HG03039 (cell line): ENCODE measurements around the gene SNAPC5.
"Not testable (repeated sequence)": the region's sequence is repeated elsewhere in the genome, so short reads cannot be mapped to it uniquely, and the experiment has no call there.

Experiments
- ATAC-seq: cut with Tn5 transposase; IDR thresholded peaks from one replicate; pipeline ENCODE4 v1.9.1; 2021; ENCODE audit warnings: mild to moderate bottlenecking, moderate library complexity; ENCODE audit not compliant: unreplicated experiment

Gene SNAPC5

GRCh38 chr15:66461294-66461693 is 36.3 kb downstream of the SNAPC5 start:
- not testable (repeated sequence) for ATAC-seq

- ATAC-seq: no peak
These were observed 37.5 kb downstream of the SNAPC5 start for GRCh38 chr15:66459818-66460615.

DNA sequence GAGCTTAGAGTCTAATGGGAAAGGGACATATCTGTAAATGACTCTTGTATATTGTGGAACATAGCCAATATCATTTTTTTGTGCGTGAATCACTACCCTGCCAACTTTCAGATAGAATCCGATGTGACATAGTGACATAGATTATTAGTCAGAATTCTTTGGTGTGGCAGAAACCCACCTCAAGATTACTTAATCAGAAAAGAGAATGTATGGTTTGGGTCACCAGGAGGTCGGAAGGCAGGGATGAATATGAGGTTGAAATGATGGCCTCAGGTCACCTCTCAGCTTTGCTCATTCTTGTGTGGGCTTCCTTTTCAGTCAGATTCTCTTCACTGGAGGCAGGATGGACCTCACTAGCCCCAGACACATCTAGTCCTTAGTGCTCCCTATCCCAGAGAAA is 41.4 kb downstream of the SNAPC5 start:
- ATAC-seq: no peak

GRCh38 chr15:66454143-66454542 is 43.4 kb downstream of the SNAPC5 start:
- no peak for ATAC-seq

DNA sequence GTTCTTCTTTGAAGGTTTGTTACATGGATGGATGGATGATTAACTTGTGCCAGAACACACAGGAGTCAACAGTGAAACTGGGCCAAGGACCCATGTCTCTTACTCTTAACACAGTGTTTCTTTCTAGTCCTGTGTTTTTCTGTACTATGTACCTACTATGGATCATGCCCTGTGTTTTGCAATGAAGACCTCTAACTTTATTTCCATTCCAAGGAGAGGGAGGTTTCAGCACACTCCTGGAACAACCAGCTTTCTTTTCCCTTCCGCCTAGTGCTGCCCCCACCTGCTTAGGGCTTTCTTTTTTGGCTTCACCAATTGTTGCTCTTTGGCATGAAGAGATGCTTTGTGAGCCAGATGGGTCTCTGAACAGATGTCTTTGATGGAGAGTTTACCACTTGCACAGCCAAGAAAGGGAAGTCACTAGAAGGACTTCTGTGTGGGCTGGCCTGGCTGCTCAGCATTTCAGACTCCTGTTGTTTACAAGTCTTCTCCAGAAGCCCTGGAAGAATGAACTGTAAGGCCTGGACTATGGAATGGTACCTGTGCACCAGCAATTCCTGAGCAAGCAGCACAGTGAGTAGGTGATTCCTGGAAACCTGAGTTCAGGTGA is 44.5 kb downstream of the SNAPC5 start:
- no peak for ATAC-seq

- ATAC-seq: no peak
These were observed 45.1 kb downstream of the SNAPC5 start for GRCh38 chr15:66452420-66452819.
